ENCODE results near the gene UBE2B.
"Not testable (repeated sequence)": the region's sequence is repeated elsewhere in the genome, so short reads cannot be mapped to it uniquely, and the experiment has no call there.

Gene UBE2B

GRCh38 chr5:134343500-134343899, 27.9 kb upstream of the UBE2B start:
- H3K18ac ChIP-seq (ENCODE audit: low read depth in 1 of 2, low read length in 2 of 2); H3K27ac ChIP-seq (ENCODE audit: low read length, poor library complexity, severe bottlenecking); H2BK12ac ChIP-seq (ENCODE audit: low read length in 2 of 2); H4K91ac ChIP-seq (ENCODE audit: low read length); H4K8ac ChIP-seq (ENCODE audit: low read length); H3K4me2 ChIP-seq (ENCODE audit: low read length, poor library complexity, severe bottlenecking); H2BK5ac ChIP-seq (ENCODE audit: low read depth, low read length, poor library complexity, severe bottlenecking); H2AK5ac ChIP-seq (ENCODE audit: low read length, severe bottlenecking); H2BK15ac ChIP-seq (ENCODE audit: low read depth, poor library complexity, severe bottlenecking); H3K4ac ChIP-seq (ENCODE audit: low read depth in 1 of 2, low read length in 2 of 2); H3K14ac ChIP-seq (ENCODE audit: low read length in 2 of 2); H3K9ac ChIP-seq (ENCODE audit: low read length); H3K23ac ChIP-seq (ENCODE audit: low read length in 2 of 2); H3K4me1 ChIP-seq (ENCODE audit: control insufficient read depth, insufficient read depth, low read depth, low read length); H2AFZ ChIP-seq (ENCODE audit: low read depth, low read length); DNase-seq; H3K36me3 ChIP-seq (ENCODE audit: control insufficient read depth in 1 of 2, insufficient read depth in 2 of 2, low read depth in 1 of 2, low read length in 2 of 2); H3K4me3 ChIP-seq (ENCODE audit: insufficient read depth in 1 of 2, low read depth in 1 of 2, low read length in 2 of 2); H3K27me3 ChIP-seq (ENCODE audit: control insufficient read depth in 1 of 2, insufficient read depth in 1 of 2, low read length in 2 of 2); H2BK120ac ChIP-seq (ENCODE audit: low read depth, low read length); H3K79me1 ChIP-seq (replicated peaks; ENCODE audit: low read length, poor library complexity, severe bottlenecking): not testable (repeated sequence)
- WGBS = 89% methylated on average over 3 of the region's 3 CpGs
- peaks cover 26% of the 10 kb centered on the region for H3K9me3 ChIP-seq (ENCODE audit: control insufficient read depth, low read length)

- H2BK120ac ChIP-seq (ENCODE audit: low read depth, low read length); H2BK15ac ChIP-seq (ENCODE audit: low read depth, poor library complexity, severe bottlenecking); H2BK5ac ChIP-seq (ENCODE audit: low read depth, low read length, poor library complexity, severe bottlenecking); H2AFZ ChIP-seq (ENCODE audit: low read depth, low read length); H2BK12ac ChIP-seq (ENCODE audit: low read length in 2 of 2); H3K4me2 ChIP-seq (ENCODE audit: low read length, poor library complexity, severe bottlenecking); H4K91ac ChIP-seq (ENCODE audit: low read length); H3K79me1 ChIP-seq (replicated peaks; ENCODE audit: low read length, poor library complexity, severe bottlenecking); H3K27me3 ChIP-seq (ENCODE audit: control insufficient read depth in 1 of 2, insufficient read depth in 1 of 2, low read length in 2 of 2); H2AK5ac ChIP-seq (ENCODE audit: low read length, severe bottlenecking); H3K4me3 ChIP-seq (ENCODE audit: insufficient read depth in 1 of 2, low read depth in 1 of 2, low read length in 2 of 2); H3K27ac ChIP-seq (ENCODE audit: low read length, poor library complexity, severe bottlenecking); H3K23ac ChIP-seq (ENCODE audit: low read length in 2 of 2); H4K8ac ChIP-seq (ENCODE audit: low read length); H3K9ac ChIP-seq (ENCODE audit: low read length); H3K4me1 ChIP-seq (ENCODE audit: control insufficient read depth, insufficient read depth, low read depth, low read length); H3K4ac ChIP-seq (ENCODE audit: low read depth in 1 of 2, low read length in 2 of 2); H3K14ac ChIP-seq (ENCODE audit: low read length in 2 of 2); H3K18ac ChIP-seq (ENCODE audit: low read depth in 1 of 2, low read length in 2 of 2); DNase-seq: not testable (repeated sequence)
- H3K36me3 ChIP-seq (ENCODE audit: control insufficient read depth in 1 of 2, insufficient read depth in 2 of 2, low read depth in 1 of 2, low read length in 2 of 2) = peaks cover 5 to 15% of the 10 kb centered on the region in 2 experiments
- 65% methylated on average over 3 of the region's 3 CpGs for WGBS
- H3K9me3 ChIP-seq (ENCODE audit: control insufficient read depth, low read length) = peaks cover 13% of the 10 kb centered on the region
These were observed 25.9 kb upstream of the UBE2B start for GRCh38 chr5:134345476-134345875.

- no peak overlapping the region for H2AK5ac ChIP-seq (ENCODE audit: low read length, severe bottlenecking)
- H3K27ac ChIP-seq (ENCODE audit: low read length, poor library complexity, severe bottlenecking) = no peak overlapping the region
- no peak overlapping the region for H2BK5ac ChIP-seq (ENCODE audit: low read depth, low read length, poor library complexity, severe bottlenecking)
- peaks cover 8% of the 10 kb centered on the region for H3K9me3 ChIP-seq (ENCODE audit: control insufficient read depth, low read length)
- H3K14ac ChIP-seq (ENCODE audit: low read length in 2 of 2) = no peak overlapping the region
- H3K4me2 ChIP-seq (ENCODE audit: low read length, poor library complexity, severe bottlenecking) = no peak overlapping the region
- no peak overlapping the region for H2BK15ac ChIP-seq (ENCODE audit: low read depth, poor library complexity, severe bottlenecking)
- H3K23ac ChIP-seq (ENCODE audit: low read length in 2 of 2) = no peak overlapping the region
- no peak overlapping the region for H3K4me3 ChIP-seq (ENCODE audit: insufficient read depth in 1 of 2, low read depth in 1 of 2, low read length in 2 of 2)
- no peak overlapping the region for H2BK120ac ChIP-seq (ENCODE audit: low read depth, low read length)
- H3K9ac ChIP-seq (ENCODE audit: low read length) = no peak overlapping the region
- no peak overlapping the region for H4K91ac ChIP-seq (ENCODE audit: low read length)
- H2BK12ac ChIP-seq (ENCODE audit: low read length in 2 of 2) = no peak overlapping the region
- no peak overlapping the region for H4K8ac ChIP-seq (ENCODE audit: low read length)
- no peaks in the 10 kb centered on the region for H3K4me1 ChIP-seq (ENCODE audit: control insufficient read depth, insufficient read depth, low read depth, low read length)
- H3K36me3 ChIP-seq (ENCODE audit: control insufficient read depth in 1 of 2, insufficient read depth in 2 of 2, low read depth in 1 of 2, low read length in 2 of 2) = peaks cover 5 to 15% of the 10 kb centered on the region in 2 experiments
- no peak overlapping the region for H3K18ac ChIP-seq (ENCODE audit: low read depth in 1 of 2, low read length in 2 of 2)
- no peak overlapping the region for H3K4ac ChIP-seq (ENCODE audit: low read depth in 1 of 2, low read length in 2 of 2)
- H3K27me3 ChIP-seq (ENCODE audit: control insufficient read depth in 1 of 2, insufficient read depth in 1 of 2, low read length in 2 of 2) = no peaks in the 10 kb centered on the region
- WGBS = 88% methylated on average over 2 of the region's 2 CpGs
- no peaks in the 10 kb centered on the region for H3K79me1 ChIP-seq (replicated peaks; ENCODE audit: low read length, poor library complexity, severe bottlenecking)
- H2AFZ ChIP-seq (ENCODE audit: low read depth, low read length) = no peak overlapping the region
- no peak for DNase-seq
These were observed 25.4 kb upstream of the UBE2B start for GRCh38 chr5:134345996-134346395.

GRCh38 chr5:134349463-134349862, 21.9 kb upstream of the UBE2B start:
- H2BK15ac ChIP-seq (ENCODE audit: low read depth, poor library complexity, severe bottlenecking) = no peak overlapping the region
- no peak overlapping the region for H3K9ac ChIP-seq (ENCODE audit: low read length)
- no peak overlapping the region for H4K91ac ChIP-seq (ENCODE audit: low read length)
- H3K36me3 ChIP-seq (ENCODE audit: control insufficient read depth in 1 of 2, insufficient read depth in 2 of 2, low read depth in 1 of 2, low read length in 2 of 2) = peaks cover 5 to 22% of the 10 kb centered on the region in 2 experiments
- H3K14ac ChIP-seq (ENCODE audit: low read length in 2 of 2) = no peak overlapping the region
- no peak for DNase-seq
- no peaks in the 10 kb centered on the region for H3K4me1 ChIP-seq (ENCODE audit: control insufficient read depth, insufficient read depth, low read depth, low read length)
- H3K4me3 ChIP-seq (ENCODE audit: insufficient read depth in 1 of 2, low read depth in 1 of 2, low read length in 2 of 2) = no peak overlapping the region
- H2AFZ ChIP-seq (ENCODE audit: low read depth, low read length) = no peak overlapping the region
- no peak overlapping the region for H2AK5ac ChIP-seq (ENCODE audit: low read length, severe bottlenecking)
- no peaks in the 10 kb centered on the region for H3K27me3 ChIP-seq (ENCODE audit: control insufficient read depth in 1 of 2, insufficient read depth in 1 of 2, low read length in 2 of 2)
- H3K4ac ChIP-seq (ENCODE audit: low read depth in 1 of 2, low read length in 2 of 2) = no peak overlapping the region
- peaks cover 2% of the 10 kb centered on the region for H3K79me1 ChIP-seq (replicated peaks; ENCODE audit: low read length, poor library complexity, severe bottlenecking)
- H3K9me3 ChIP-seq (ENCODE audit: control insufficient read depth, low read length) = no peaks in the 10 kb centered on the region
- H3K27ac ChIP-seq (ENCODE audit: low read length, poor library complexity, severe bottlenecking) = no peak overlapping the region
- H3K4me2 ChIP-seq (ENCODE audit: low read length, poor library complexity, severe bottlenecking) = no peak overlapping the region
- no peak overlapping the region for H4K8ac ChIP-seq (ENCODE audit: low read length)
- H3K23ac ChIP-seq (ENCODE audit: low read length in 2 of 2) = no peak overlapping the region
- no peak overlapping the region for H2BK120ac ChIP-seq (ENCODE audit: low read depth, low read length)
- 91% methylated on average over 4 of the region's 4 CpGs for WGBS
- no peak overlapping the region for H2BK12ac ChIP-seq (ENCODE audit: low read length in 2 of 2)
- no peak overlapping the region for H3K18ac ChIP-seq (ENCODE audit: low read depth in 1 of 2, low read length in 2 of 2)
- H2BK5ac ChIP-seq (ENCODE audit: low read depth, low read length, poor library complexity, severe bottlenecking) = no peak overlapping the region

Data from mesenchymal stem cell (in vitro differentiated cells and primary cell).